H1 (cell line): ENCODE measurements around the gene C1QTNF1. TPM values are rescaled to one million over a fixed set of nuclear protein-coding genes. Genes with fewer than 3 reads are reported as not detected.

Experiments
- CTCF ChIA-PET: fragments of 300-600 bp; sonication (Branson Sonifier 250); formaldehyde crosslinking; loops from one replicate; lab custom pipeline; 2021; ENCODE audit not compliant: partially characterized antibody; lab: Charles Lee
- POLR2A ChIA-PET: fragments of 300-600 bp; sonication (Branson Sonifier 250); formaldehyde crosslinking; loops from one replicate; lab custom pipeline; 2021; ENCODE audit warnings: inconsistent platforms; ENCODE audit not compliant: partially characterized antibody; lab: Charles Lee
- DNase-seq, 2 experiments: peaks; one replicate each; pipeline versions ENCODE4 v3.0.0 to v3.0.0-alpha.2; 2010 to 2022; ENCODE audit warnings: low spot score in 2 of 2, low read depth in 1 of 2, mixed read lengths in 1 of 2
- FAIRE-seq: peaks from 2 replicates; lab custom pipeline; 2011; peaks lifted over from hg19 to GRCh38; lab: Jason Lieb, UNC
- H2AFZ ChIP-seq: 2 replicates; pipeline ENCODE4 v1.8.1; 2012; ENCODE audit warnings: low read length, inconsistent platforms
- H2AK5ac ChIP-seq: 2 replicates; pipeline ENCODE4 v1.6.1; 2013; ENCODE audit warnings: low read depth, low read length
- H2BK120ac ChIP-seq: replicated peaks from 2 replicates; pipeline ENCODE3; 2013; ENCODE audit warnings: low read depth, low read length, inconsistent platforms
- H2BK12ac ChIP-seq: 2 replicates; pipeline ENCODE4 v1.6.1; 2013; ENCODE audit warnings: low read depth, low read length
- H2BK15ac ChIP-seq: 2 replicates; pipeline ENCODE4 v1.6.1; 2013; ENCODE audit warnings: low read length
- H2BK20ac ChIP-seq: 2 replicates; pipeline ENCODE4 v1.6.1; 2013; ENCODE audit warnings: low read length
- H2BK5ac ChIP-seq: 2 replicates; pipeline ENCODE4 v1.6.1; 2013; ENCODE audit warnings: low read depth, low read length
- H3K14ac ChIP-seq: 2 replicates; pipeline ENCODE4 v1.6.1; 2013; ENCODE audit warnings: inconsistent platforms; ENCODE audit not compliant: insufficient read length
- H3K18ac ChIP-seq: 2 replicates; pipeline ENCODE4 v1.6.1; 2013; ENCODE audit warnings: low read length; ENCODE audit errors: extremely low read depth
- H3K23ac ChIP-seq: 2 replicates; pipeline ENCODE4 v1.6.1; 2013; ENCODE audit warnings: inconsistent platforms; ENCODE audit not compliant: insufficient read length
- H3K23me2 ChIP-seq: 2 replicates; pipeline ENCODE4 v1.6.1; 2013; ENCODE audit warnings: low read depth, low read length
- H3K27ac ChIP-seq: 2 replicates; pipeline ENCODE4 v1.6.1; 2011; ENCODE audit warnings: low read depth, low read length, inconsistent platforms
- H3K27me3 ChIP-seq, 4 experiments: replicated peaks in 1 of 4; 1 replicate in 1 of 4; 2 replicates in 3 of 4; pipeline versions ENCODE4 v1.6.1 to v1.8.1; 2011 to 2013; ENCODE audit warnings: low read length in 3 of 4, mild to moderate bottlenecking in 3 of 4, inconsistent platforms in 2 of 4, mixed read lengths in 2 of 4, moderate library complexity in 1 of 4; ENCODE audit not compliant: control insufficient read depth in 3 of 4, insufficient read depth in 3 of 4; ENCODE audit errors: extremely low read depth in 1 of 4
- H3K36me3 ChIP-seq, 4 experiments: 2 replicates each; pipeline versions ENCODE4 v1.6.1 to v1.8.1; 2011 to 2013; ENCODE audit warnings: mild to moderate bottlenecking in 4 of 4, low read length in 3 of 4, moderate library complexity in 2 of 4, control low read depth in 1 of 4, inconsistent platforms in 1 of 4; ENCODE audit not compliant: insufficient read depth in 4 of 4, control insufficient read depth in 2 of 4
- H3K4ac ChIP-seq: replicated peaks from 2 replicates; pipeline ENCODE3; 2013; ENCODE audit warnings: low read length, low read depth, mixed read lengths, inconsistent platforms; ENCODE audit not compliant: insufficient read length
- H3K4me1 ChIP-seq, 4 experiments: replicated peaks in 1 of 4; 1 replicate in 1 of 4; 2 replicates in 3 of 4; pipeline versions ENCODE4 v1.6.1 to v1.8.1; 2011 to 2013; ENCODE audit warnings: low read length in 3 of 4, inconsistent platforms in 2 of 4, mixed read lengths in 1 of 4; ENCODE audit not compliant: insufficient read depth in 4 of 4, control insufficient read depth in 3 of 4
- H3K4me2 ChIP-seq, 2 experiments: 2 replicates each; pipeline versions ENCODE4 v1.6.1 to v1.8.1; 2011 to 2013; ENCODE audit warnings: low read depth in 2 of 2, low read length in 2 of 2, control low read depth in 1 of 2, inconsistent platforms in 1 of 2, mild to moderate bottlenecking in 1 of 2; ENCODE audit not compliant: insufficient read depth in 1 of 2
- H3K4me3 ChIP-seq, 4 experiments: fragments of 200-600, 300-600 bp in 1 of 4; sonication (generic), shearing (Covaris generic), sonication (Bioruptor Twin) in 1 of 4; 2 replicates each; pipeline versions ENCODE4 v1.5.1 to v1.8.1; 2011 to 2016; ENCODE audit warnings: low read length in 4 of 4, low read depth in 3 of 4, control low read depth in 2 of 4, inconsistent platforms in 2 of 4, mild to moderate bottlenecking in 2 of 4, mixed read lengths in 1 of 4, moderate library complexity in 1 of 4; ENCODE audit not compliant: insufficient read depth in 2 of 4; ENCODE audit errors: extremely low read depth in 1 of 4
- H3K56ac ChIP-seq: replicated peaks from 2 replicates; pipeline ENCODE3; 2013; ENCODE audit warnings: low read depth, mild to moderate bottlenecking, mixed read lengths, low read length, inconsistent platforms; ENCODE audit not compliant: insufficient read length
- H3K79me1 ChIP-seq: 2 replicates; pipeline ENCODE4 v1.6.1; 2013; ENCODE audit warnings: low read depth, low read length, control low read depth
- H3K79me2 ChIP-seq, 2 experiments: 2 replicates each; pipeline versions ENCODE4 v1.6.1 to v1.8.1; 2012 to 2013; ENCODE audit warnings: low read length in 2 of 2, mild to moderate bottlenecking in 2 of 2, inconsistent platforms in 1 of 2; ENCODE audit not compliant: insufficient read depth in 2 of 2, control insufficient read depth in 1 of 2
- H3K9ac ChIP-seq, 4 experiments: replicated peaks in 1 of 4; 1 replicate in 1 of 4; 2 replicates in 3 of 4; pipeline versions ENCODE4 v1.6.1 to v1.8.1; 2011 to 2013; ENCODE audit warnings: low read depth in 3 of 4, low read length in 3 of 4, control low read depth in 2 of 4, mild to moderate bottlenecking in 2 of 4, moderate library complexity in 2 of 4, inconsistent platforms in 1 of 4; ENCODE audit errors: extremely low read depth in 1 of 4
- H3K9me3 ChIP-seq, 2 experiments: 2 replicates each; pipeline versions ENCODE4 v1.6.1 to v1.8.1; 2012 to 2013; ENCODE audit warnings: mild to moderate bottlenecking in 2 of 2, moderate library complexity in 2 of 2, control low read depth in 1 of 2, inconsistent platforms in 1 of 2, low read depth in 1 of 2, low read length in 1 of 2, mixed read lengths in 1 of 2; ENCODE audit not compliant: insufficient read depth in 2 of 2
- H4K20me1 ChIP-seq, 2 experiments: replicated peaks in 1 of 2; 2 replicates each; pipeline versions ENCODE3 to v1.8.1; 2011 to 2013; ENCODE audit warnings: inconsistent platforms in 2 of 2, low read length in 2 of 2, mild to moderate bottlenecking in 1 of 2; ENCODE audit not compliant: insufficient read depth in 2 of 2, control insufficient read depth in 1 of 2
- H4K5ac ChIP-seq: 2 replicates; pipeline ENCODE4 v1.6.1; 2013; ENCODE audit warnings: low read length, low read depth, mixed read lengths, inconsistent platforms; ENCODE audit not compliant: insufficient read length
- H4K8ac ChIP-seq: 2 replicates; pipeline ENCODE4 v1.8.0; 2013; ENCODE audit warnings: mild to moderate bottlenecking, moderate library complexity, low read length, inconsistent platforms; ENCODE audit not compliant: insufficient read depth; ENCODE audit errors: extremely low read depth
- H4K91ac ChIP-seq: replicated peaks from 2 replicates; pipeline ENCODE3; 2013; ENCODE audit warnings: low read length, mixed read lengths, inconsistent platforms; ENCODE audit not compliant: insufficient read length
- BRCA1 ChIP-seq: IDR thresholded peaks from 2 replicates; pipeline ENCODE4 v1.6.1; 2012; ENCODE audit warnings: low read depth, low read length, improper control_type of control experiment
- EGR1 ChIP-seq: IDR thresholded peaks from 2 replicates; pipeline ENCODE4 v1.6.1; 2011; ENCODE audit warnings: low read depth, low read length, borderline replicate concordance
- JUN ChIP-seq: IDR thresholded peaks from 2 replicates; pipeline ENCODE4 v1.6.1; 2011; ENCODE audit warnings: low read depth, mild to moderate bottlenecking, improper control_type of control experiment, low read length
- JUND ChIP-seq: IDR thresholded peaks from 2 replicates; pipeline ENCODE4 v1.6.1; 2011; ENCODE audit warnings: mild to moderate bottlenecking, improper control_type of control experiment, low read length
- POLR2A ChIP-seq, 2 experiments: IDR thresholded peaks; 1 replicate in 1 of 2; 2 replicates in 1 of 2; pipeline ENCODE4 v1.6.1; 2011; ENCODE audit warnings: low read depth in 2 of 2, low read length in 2 of 2, mild to moderate bottlenecking in 2 of 2; ENCODE audit errors: control extremely low read depth in 1 of 2
- POLR2AphosphoS5 ChIP-seq: IDR thresholded peaks from 2 replicates; pipeline ENCODE4 v1.6.1; 2011; ENCODE audit warnings: low read depth, low read length
- RAD21 ChIP-seq, 2 experiments: IDR thresholded peaks in 1 of 2; conservative IDR thresholded peaks in 1 of 2; 2 replicates each; pipeline ENCODE4 v1.6.1; 2011; ENCODE audit warnings: low read depth in 2 of 2, low read length in 2 of 2, improper control_type of control experiment in 1 of 2, inconsistent platforms in 1 of 2, mild to moderate bottlenecking in 1 of 2, moderate library complexity in 1 of 2
- RBBP5 ChIP-seq: IDR thresholded peaks from 2 replicates; pipeline ENCODE4 v1.7.1; 2012; ENCODE audit warnings: low read depth, mild to moderate bottlenecking, inconsistent platforms, low read length, moderate library complexity, borderline replicate concordance
- RNF2 ChIP-seq: fragments of 200-900, 300-1000 bp; sonication (generic); IDR thresholded peaks from 2 replicates; pipeline ENCODE4 v1.7.1; 2016; ENCODE audit warnings: borderline replicate concordance, low read depth, mild to moderate bottlenecking, antibody characterized with exemption, low read length; ENCODE audit not compliant: poor library complexity, severe bottlenecking; ENCODE audit errors: missing control alignments
- RXRA ChIP-seq: IDR thresholded peaks from 2 replicates; pipeline ENCODE4 v1.6.1; 2011; ENCODE audit warnings: low read depth, mild to moderate bottlenecking, low read length, moderate library complexity; ENCODE audit not compliant: insufficient read depth
- SAP30 ChIP-seq: fragments of 300-600 bp; sonication (generic); IDR thresholded peaks from 2 replicates; pipeline ENCODE4 v1.7.1; 2012; ENCODE audit warnings: low read length, moderate library complexity, mild to moderate bottlenecking, inconsistent platforms; ENCODE audit not compliant: insufficient read depth, insufficient replicate concordance
- TCF12 ChIP-seq: IDR thresholded peaks from 2 replicates; pipeline ENCODE4 v1.6.1; 2011; ENCODE audit warnings: low read depth, mild to moderate bottlenecking, low read length
- WGBS, 2 experiments: shearing (Covaris generic) in 1 of 2; methylation state at CpG; one replicate each; pipeline versions ENCODE4 v1.1.6 to v1.1.7; 2013 to 2015; ENCODE audit warnings: low lambda C conversion rate in 2 of 2, mixed read lengths in 2 of 2, inconsistent platforms in 1 of 2, low coverage in 1 of 2, missing lambda C conversion rate in 1 of 2; ENCODE audit not compliant: insufficient replicate concordance in 2 of 2, insufficient coverage in 1 of 2, insufficient read length in 1 of 2; ENCODE audit errors: extremely low coverage in 1 of 2, missing lambda C conversion rate in 1 of 2; 5-methylcytosine and 5-hydroxymethylcytosine counted together
- polyA plus RNA-seq, 7 experiments: library from polyadenylated mRNA; depleted of rRNA in 3 of 7; stranded (reverse) in 5 of 7; unstranded in 2 of 7; fragments of >200 nt in 5 of 7; fragments of 200-250 nt in 2 of 7; gene quantifications; 1 replicate in 5 of 7; 2 replicates in 1 of 7; 4 replicates in 1 of 7; pipeline versions ENCODE4 v1.2.1 to v1.2.3, GENCODE V29; 2011 to 2013; ENCODE audit warnings: missing spikeins in 2 of 7, mixed read lengths in 2 of 7
- total RNA-seq: library from RNA; stranded (reverse); fragmentation: NEBNext Ultra II Directional; extraction: Animal tissue kit (Norgen Biotek cat#: 25700); gene quantifications from 2 replicates; pipeline ENCODE4 v1.2.1, GENCODE V29; 2021
- TF ChIP-seq, protein P1 (sequence below): IDR thresholded peaks from 2 replicates; pipeline ENCODE4 v1.6.1; 2011; ENCODE audit warnings: low read depth, mild to moderate bottlenecking, low read length; ENCODE audit not compliant: insufficient read depth

Gene C1QTNF1
- total and polyA plus RNA-seq, 2 of the 8 experiments (the other 6 are each of a cell fraction or from before 2014, with no cell fraction given), result 1.5 to 2.5 TPM

DNA sequence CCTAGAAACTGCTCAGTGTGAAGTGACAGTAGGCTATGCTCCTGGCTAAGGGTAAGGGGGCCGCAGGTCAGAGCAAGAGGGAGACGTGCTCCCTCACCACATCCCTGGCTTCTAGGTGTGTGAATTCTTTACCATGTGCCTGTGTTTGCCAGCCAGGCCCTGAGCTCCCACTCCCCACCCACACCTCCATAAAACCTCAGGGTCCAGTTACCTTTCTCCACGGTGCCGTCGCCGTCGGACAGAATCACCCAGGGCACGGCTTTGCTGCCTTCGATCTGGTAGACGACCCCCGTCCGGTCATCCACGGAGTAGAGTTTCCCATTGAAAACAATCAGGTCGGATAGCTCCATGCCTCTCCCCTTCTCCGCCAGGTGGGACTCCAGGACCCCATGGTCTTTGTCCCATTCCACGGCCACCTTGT is 27.2 kb upstream of the C1QTNF1 start:
- no peak overlapping the region for H2AK5ac ChIP-seq
- H4K91ac ChIP-seq, result no peak overlapping the region
- peaks cover 0 to 6% (median 2%) of the 10 kb centered on the region in 4 experiments; a peak in 3 of 8 replicates for H3K36me3 ChIP-seq
- no peaks in the 10 kb centered on the region for H3K23me2 ChIP-seq
- H3K79me2 ChIP-seq, result 0 out of 4 replicates have a peak, but pooled peaks cover 0 to 4% of the 10 kb centered on the region in 2 experiments
- H3K4me1 ChIP-seq, result no peaks in the 10 kb centered on the region; a peak in 1 of 7 replicates
- no peak overlapping the region for H2BK15ac ChIP-seq
- no peak overlapping the region for H3K9ac ChIP-seq
- H4K5ac ChIP-seq, result no peak overlapping the region
- no peak overlapping the region for H3K14ac ChIP-seq
- no peak overlapping the region for H3K4me3 ChIP-seq
- CTCF ChIA-PET, result interaction anchor here (0.6 to 1.3 kb wide), 6 partner anchors 10 to 148 kb away, joined by 3 to 4 read pairs (median 3); no protein-coding TSS in a partner anchor
- no peak overlapping the region for H4K8ac ChIP-seq
- no peak overlapping the region for H3K18ac ChIP-seq
- no peak overlapping the region for H3K4ac ChIP-seq
- H3K56ac ChIP-seq, result no peak overlapping the region
- H4K20me1 ChIP-seq, result peaks cover 19 to 42% of the 10 kb centered on the region in 2 experiments
- H3K79me1 ChIP-seq, result no peaks in the 10 kb centered on the region; the same call in 1 of the 2 replicates
- DNase-seq, result no peak
- no peak overlapping the region for H2AFZ ChIP-seq
- H3K9me3 ChIP-seq, result no peaks in the 10 kb centered on the region
- WGBS, 2 experiments, result 95% methylated on average over 16 of the region's 16 CpGs; no CpG with 5 or more reads in 1 of the 2 experiments
- peaks cover 0 to 22% (median 16%) of the 10 kb centered on the region in 4 experiments; a peak in 6 of 7 replicates for H3K27me3 ChIP-seq
- H3K4me2 ChIP-seq, result no peak overlapping the region
- H2BK120ac ChIP-seq, result no peak overlapping the region
- H3K27ac ChIP-seq, result no peak overlapping the region
- H2BK20ac ChIP-seq, result no peak overlapping the region
- H2BK12ac ChIP-seq, result no peak overlapping the region
- H3K23ac ChIP-seq, result no peak overlapping the region
- no peak overlapping the region for H2BK5ac ChIP-seq
- POLR2A ChIA-PET, result no interaction called here
- no peak for FAIRE-seq
- no peak for TF ChIP-seq TCF12
- no peak for TF ChIP-seq POLR2AphosphoS5
- TF ChIP-seq SAP30, result no peak
- no peak for TF ChIP-seq RXRA
- TF ChIP-seq RBBP5, result no peak
- TF ChIP-seq POLR2A (IDR thresholded peaks at IDR 0.05; ENCODE audit: control extremely low read depth in 1 of 2, low read depth in 2 of 2, low read length in 2 of 2), result no peak
- TF ChIP-seq EGR1, result no peak
- TF ChIP-seq JUN, result no peak
- TF ChIP-seq RNF2, result no peak
- TF ChIP-seq, protein P1, sequence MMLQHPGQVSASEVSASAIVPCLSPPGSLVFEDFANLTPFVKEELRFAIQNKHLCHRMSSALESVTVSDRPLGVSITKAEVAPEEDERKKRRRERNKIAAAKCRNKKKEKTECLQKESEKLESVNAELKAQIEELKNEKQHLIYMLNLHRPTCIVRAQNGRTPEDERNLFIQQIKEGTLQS, result no peak
- no peak for TF ChIP-seq BRCA1
- TF ChIP-seq JUND, result no peak
- no peak for TF ChIP-seq RAD21 (IDR thresholded peaks at IDR 0.05 in 1 of 2, conservative IDR thresholded peaks at IDR 0.05 in 1 of 2; ENCODE audit: low read depth in 2 of 2, low read length in 2 of 2)
